GM19193 (cell line): Measurements from ENCODE around the gene CRYL1.

ENCODE experiments used
- POLR2A ChIP-seq: IDR thresholded peaks from 4 replicates; pipeline ENCODE4 v1.6.1; 2011; ENCODE audit not compliant: insufficient read depth, insufficient read length; ENCODE audit errors: extremely low read depth

CRYL1 gene

GRCh38 chr13:20397896-20398295 lies 127.8 kb downstream of the CRYL1 start:
- no peak for TF ChIP-seq POLR2A

GRCh38 chr13:20395061-20395916 lies 130.4 kb downstream of the CRYL1 start:
- TF ChIP-seq POLR2A, result no peak

GRCh38 chr13:20394506-20394905 lies 131.2 kb downstream of the CRYL1 start:
- TF ChIP-seq POLR2A, result no peak

GRCh38 chr13:20394169-20394501 lies 131.5 kb downstream of the CRYL1 start:
- no peak for TF ChIP-seq POLR2A

- no peak for TF ChIP-seq POLR2A
These were observed 132.1 kb downstream of the CRYL1 start for GRCh38 chr13:20393273-20394168.

- no peak for TF ChIP-seq POLR2A
These were observed 133.1 kb downstream of the CRYL1 start for GRCh38 chr13:20392530-20392929.

GRCh38 chr13:20391597-20392452 lies 133.8 kb downstream of the CRYL1 start:
- no peak for TF ChIP-seq POLR2A

GRCh38 chr13:20390526-20391175 lies 135.0 kb downstream of the CRYL1 start:
- TF ChIP-seq POLR2A, result no peak

- TF ChIP-seq POLR2A, result no peak
These were observed 135.7 kb downstream of the CRYL1 start for GRCh38 chr13:20389696-20390525.

- no peak for TF ChIP-seq POLR2A
These were observed 137.5 kb downstream of the CRYL1 start for GRCh38 chr13:20388184-20388583.

GRCh38 chr13:20387441-20387971 lies 138.2 kb downstream of the CRYL1 start:
- no peak for TF ChIP-seq POLR2A

GRCh38 chr13:20387006-20387405 lies 138.7 kb downstream of the CRYL1 start:
- TF ChIP-seq POLR2A, result no peak

GRCh38 chr13:20383058-20383457 lies 142.6 kb downstream of the CRYL1 start:
- TF ChIP-seq POLR2A, result no peak
